HG02938 (cell line): ENCODE results near the gene RBL1.
"Not testable (repeated sequence)": the region's sequence is repeated elsewhere in the genome, so short reads cannot be mapped to it uniquely, and the experiment has no call there.

Experiments
- ATAC-seq: cut with Tn5 transposase; IDR thresholded peaks from one replicate; pipeline ENCODE4 v1.9.1; 2021; ENCODE audit warnings: mild to moderate bottlenecking, moderate library complexity; ENCODE audit not compliant: unreplicated experiment

The RBL1 gene

GRCh38 chr20:37077009-37077408 lies 18.8 kb downstream of the RBL1 start:
- ATAC-seq = no peak

- no peak for ATAC-seq
Observed at GRCh38 chr20:37075932-37076685, 19.7 kb downstream of the RBL1 start.

- ATAC-seq = no peak
Observed at GRCh38 chr20:37072293-37073196, 23.3 kb downstream of the RBL1 start.

- no peak for ATAC-seq
Observed at GRCh38 chr20:37071481-37071911, 24.3 kb downstream of the RBL1 start.

GRCh38 chr20:37069563-37069962 lies 26.2 kb downstream of the RBL1 start:
- ATAC-seq = not testable (repeated sequence)

GRCh38 chr20:37066168-37066567 lies 29.6 kb downstream of the RBL1 start:
- ATAC-seq = no peak

GRCh38 chr20:37055276-37055675 lies 40.5 kb downstream of the RBL1 start:
- ATAC-seq = no peak

- ATAC-seq = no peak
Observed at GRCh38 chr20:37053230-37053950, 42.4 kb downstream of the RBL1 start.

GRCh38 chr20:37042986-37043972 lies 52.5 kb downstream of the RBL1 start:
- ATAC-seq = peak; percentile 65

- not testable (repeated sequence) for ATAC-seq
Observed at GRCh38 chr20:37039366-37039765, 56.4 kb downstream of the RBL1 start.

- ATAC-seq = no peak
Observed at GRCh38 chr20:37032077-37032476, 63.7 kb downstream of the RBL1 start.

- no peak for ATAC-seq
Observed at GRCh38 chr20:37020636-37021035, 75.2 kb downstream of the RBL1 start.

GRCh38 chr20:37012631-37013030 lies 83.2 kb downstream of the RBL1 start:
- not testable (repeated sequence) for ATAC-seq

- ATAC-seq = not testable (repeated sequence)
Observed at GRCh38 chr20:37011858-37012257, 83.9 kb downstream of the RBL1 start.

GRCh38 chr20:37011147-37011546 lies 84.7 kb downstream of the RBL1 start:
- no peak for ATAC-seq

GRCh38 chr20:37007898-37008649 lies 87.7 kb downstream of the RBL1 start:
- no peak for ATAC-seq

GRCh38 chr20:37005062-37005942 lies 90.5 kb downstream of the RBL1 start:
- not testable (repeated sequence) for ATAC-seq

GRCh38 chr20:37001634-37002033 lies 94.2 kb downstream of the RBL1 start:
- not testable (repeated sequence) for ATAC-seq
